Lung (tissue), 12 donors: ENCODE data around the gene STAT5B. TPM values are rescaled to one million over a fixed set of nuclear protein-coding genes. Genes with fewer than 3 reads are reported as not detected.

Experiments
- ATAC-seq: fragments of 200-7000 bp; cut with Tn5 transposase; one replicate; pipeline ENCODE4 v1.9.1; 2020; ENCODE audit warnings: moderate number of reproducible peaks; ENCODE audit not compliant: insufficient read depth, low FRiP score
- DNase-seq, 3 donors: peaks; one replicate each; pipeline ENCODE4 v3.0.0-alpha.2; 2013 to 2017
- H3K27ac ChIP-seq, 2 donors: one replicate each; pipeline ENCODE4 v1.5.1; 2013; ENCODE audit warnings: mild to moderate bottlenecking in 2 of 2, moderate library complexity in 2 of 2, control low read depth in 1 of 2, inconsistent platforms in 1 of 2, low read depth in 1 of 2, low read length in 1 of 2
- H3K27me3 ChIP-seq, 3 donors: one replicate each; pipeline ENCODE4 v1.5.1; 2013; ENCODE audit warnings: low read length in 2 of 3; ENCODE audit not compliant: control insufficient read depth in 3 of 3, insufficient read depth in 3 of 3
- H3K36me3 ChIP-seq, 4 donors: one replicate each; pipeline ENCODE4 v1.5.1; 2013; ENCODE audit warnings: low read length in 4 of 4, mild to moderate bottlenecking in 1 of 4, moderate library complexity in 1 of 4; ENCODE audit not compliant: control insufficient read depth in 4 of 4, insufficient read depth in 4 of 4
- H3K4me1 ChIP-seq, 5 donors: one replicate each; pipeline ENCODE4 v1.5.1; 2013; ENCODE audit warnings: low read length in 5 of 5, mild to moderate bottlenecking in 2 of 5, moderate library complexity in 1 of 5; ENCODE audit not compliant: control insufficient read depth in 5 of 5, insufficient read depth in 5 of 5
- H3K4me3 ChIP-seq: one replicate; pipeline ENCODE4 v1.5.1; 2013; ENCODE audit warnings: mild to moderate bottlenecking, control low read depth, moderate library complexity
- H3K9ac ChIP-seq, 2 donors: one replicate each; pipeline ENCODE4 v1.5.1; 2013; ENCODE audit warnings: low read length in 2 of 2, control low read depth in 1 of 2; ENCODE audit not compliant: insufficient read depth in 1 of 2
- H3K9me3 ChIP-seq, 4 donors: one replicate each; pipeline ENCODE4 v1.5.1; 2013; ENCODE audit warnings: low read length in 3 of 4, mild to moderate bottlenecking in 1 of 4, moderate library complexity in 1 of 4; ENCODE audit not compliant: control insufficient read depth in 4 of 4, insufficient read depth in 3 of 4
- WGBS, 2 donors: extraction: QIAGEN DNeasy Blood & Tissue Kit; methylation state at CpG; one replicate each; pipeline ENCODE4 v1.1.7; 2013; 5-methylcytosine and 5-hydroxymethylcytosine counted together
- polyA plus RNA-seq, 2 donors: library from polyadenylated mRNA; stranded (reverse); fragments of 200-250 nt; gene quantifications; one replicate each; pipeline ENCODE4 v1.2.1, GENCODE V29; 2013
- total RNA-seq, 2 donors: library from RNA; depleted of rRNA in 1 of 2; stranded (reverse); fragments of >200 nt in 1 of 2; gene quantifications; one replicate each; pipeline ENCODE4 v1.2.1, GENCODE V29; 2014 to 2021
- TF ChIP-seq, protein P1 (sequence below): IDR thresholded peaks from 2 replicates; pipeline ENCODE4 v1.5.1; 2012; ENCODE audit warnings: mild to moderate bottlenecking; ENCODE audit errors: control extremely low read depth, extremely low read depth
- donor health status: control.
- donor health status: control.
- donor health status: Bipolar disorder and iron deficiency.
- donor health status: healthy.
- donor health status: DM: yes; HTN: yes; CAD: no.

Gene STAT5B
- total and polyA plus RNA-seq, 4 donors: 23.3 to 53.6 (median 48.1) TPM

DNA sequence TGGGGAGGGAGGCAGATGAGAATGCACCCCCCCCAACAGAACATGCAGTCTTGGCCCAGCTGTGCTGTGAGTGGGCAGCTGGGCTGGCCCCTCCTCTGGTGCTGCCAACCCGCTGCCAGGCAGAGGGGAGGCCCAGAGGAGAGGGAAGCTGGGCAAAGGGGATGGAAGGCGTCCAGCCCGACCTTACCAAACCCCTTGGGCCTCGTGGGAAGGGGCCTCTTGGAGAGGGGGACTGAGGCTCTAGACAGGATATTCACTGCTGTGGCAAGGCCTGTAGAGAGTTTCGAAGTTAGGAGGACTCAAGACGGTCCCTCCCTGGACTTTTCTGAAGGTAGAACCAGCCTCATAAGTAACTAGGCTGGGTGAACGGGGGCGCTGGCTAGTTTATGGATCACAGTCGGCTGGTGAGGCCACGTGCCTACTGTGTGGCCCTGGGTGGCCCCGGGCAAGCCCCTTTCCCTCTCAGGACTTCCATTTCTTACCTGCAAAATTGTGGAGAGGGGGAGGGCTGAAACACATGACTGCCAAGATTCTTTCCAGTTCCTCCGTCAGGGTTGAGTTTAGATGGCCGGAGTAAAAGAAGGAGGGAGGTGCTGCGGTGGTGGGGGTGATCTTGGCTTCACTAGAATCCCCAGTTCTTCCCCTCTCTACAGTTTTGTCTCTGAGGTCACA lies 11.2 kb upstream of the STAT5B start:
- peak overlapping the region; percentile 80 to 90 for H3K27ac ChIP-seq
- DNase-seq (peak; percentile 26 to 46 (median 31)), ATAC-seq (no peak)
- TF ChIP-seq, protein P1, sequence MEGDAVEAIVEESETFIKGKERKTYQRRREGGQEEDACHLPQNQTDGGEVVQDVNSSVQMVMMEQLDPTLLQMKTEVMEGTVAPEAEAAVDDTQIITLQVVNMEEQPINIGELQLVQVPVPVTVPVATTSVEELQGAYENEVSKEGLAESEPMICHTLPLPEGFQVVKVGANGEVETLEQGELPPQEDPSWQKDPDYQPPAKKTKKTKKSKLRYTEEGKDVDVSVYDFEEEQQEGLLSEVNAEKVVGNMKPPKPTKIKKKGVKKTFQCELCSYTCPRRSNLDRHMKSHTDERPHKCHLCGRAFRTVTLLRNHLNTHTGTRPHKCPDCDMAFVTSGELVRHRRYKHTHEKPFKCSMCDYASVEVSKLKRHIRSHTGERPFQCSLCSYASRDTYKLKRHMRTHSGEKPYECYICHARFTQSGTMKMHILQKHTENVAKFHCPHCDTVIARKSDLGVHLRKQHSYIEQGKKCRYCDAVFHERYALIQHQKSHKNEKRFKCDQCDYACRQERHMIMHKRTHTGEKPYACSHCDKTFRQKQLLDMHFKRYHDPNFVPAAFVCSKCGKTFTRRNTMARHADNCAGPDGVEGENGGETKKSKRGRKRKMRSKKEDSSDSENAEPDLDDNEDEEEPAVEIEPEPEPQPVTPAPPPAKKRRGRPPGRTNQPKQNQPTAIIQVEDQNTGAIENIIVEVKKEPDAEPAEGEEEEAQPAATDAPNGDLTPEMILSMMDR: no peak
- H3K4me1 ChIP-seq: peaks cover 0 to 20% (median 10%) of the 10 kb centered on the region in 5 donors
- no peaks in the 10 kb centered on the region for H3K9me3 ChIP-seq
- peak overlapping the region; percentile 51 for H3K4me3 ChIP-seq
- peaks cover 0 to 3% (median 0%) of the 10 kb centered on the region in 4 donors for H3K36me3 ChIP-seq
- no peak overlapping the region for H3K9ac ChIP-seq
- peaks cover 0 to 3% (median 0%) of the 10 kb centered on the region in 3 donors for H3K27me3 ChIP-seq
- WGBS, 2 donors: 1 to 11% methylated on average over 14 of the region's 14 CpGs

DNA sequence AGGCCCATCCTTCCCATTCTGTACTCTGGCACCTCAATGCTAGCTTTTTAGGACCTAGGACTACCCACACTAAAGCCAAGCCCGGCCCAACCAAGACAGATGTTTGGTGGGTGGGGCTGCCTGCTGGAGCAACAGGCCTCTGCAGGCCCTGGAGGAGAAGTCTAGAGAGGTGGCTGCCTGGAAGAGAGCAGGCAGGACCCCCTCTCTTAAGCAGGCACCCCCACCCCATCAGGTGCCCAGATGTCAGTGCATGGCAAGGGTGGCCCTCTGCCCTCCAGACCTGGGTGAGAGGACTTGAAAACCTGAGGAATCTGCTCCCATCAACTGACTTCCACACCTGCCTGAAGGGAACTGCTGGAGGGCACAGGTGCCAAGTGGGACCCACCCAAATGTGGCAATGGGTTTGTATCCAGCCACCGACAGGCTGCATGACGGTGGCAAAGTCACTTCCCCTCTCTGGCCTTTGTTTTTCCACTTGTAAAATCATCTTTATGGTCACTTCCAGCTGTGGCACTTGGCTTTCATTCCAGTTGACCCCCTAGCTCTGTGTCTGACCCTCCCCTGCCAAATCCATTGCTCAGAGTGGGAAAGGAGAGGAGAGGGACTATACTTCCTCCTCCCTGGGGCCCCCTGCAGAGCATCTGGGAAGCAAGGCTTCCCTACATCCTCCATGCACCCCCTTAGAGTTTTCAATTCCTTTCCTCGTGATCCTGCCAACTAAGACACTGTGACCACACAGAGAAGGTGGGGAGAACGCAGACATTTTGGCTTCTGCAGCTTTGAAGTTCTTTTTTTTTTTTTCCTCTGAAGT lies 10.4 kb upstream of the STAT5B start:
- peaks cover 0 to 3% (median 0%) of the 10 kb centered on the region in 3 donors for H3K27me3 ChIP-seq
- H3K36me3 ChIP-seq: no peaks in the 10 kb centered on the region
- DNase-seq (no peak), ATAC-seq (no peak)
- H3K4me1 ChIP-seq: peaks cover 0 to 20% (median 10%) of the 10 kb centered on the region in 5 donors
- no peak overlapping the region for H3K4me3 ChIP-seq
- TF ChIP-seq, protein P1: no peak
- H3K9ac ChIP-seq: no peak overlapping the region
- no peaks in the 10 kb centered on the region for H3K9me3 ChIP-seq
- 28 to 40% methylated on average over 5 of the region's 5 CpGs for WGBS, 2 donors
- peak overlapping the region in 1 of 2 donors; percentile 44 for H3K27ac ChIP-seq

DNA sequence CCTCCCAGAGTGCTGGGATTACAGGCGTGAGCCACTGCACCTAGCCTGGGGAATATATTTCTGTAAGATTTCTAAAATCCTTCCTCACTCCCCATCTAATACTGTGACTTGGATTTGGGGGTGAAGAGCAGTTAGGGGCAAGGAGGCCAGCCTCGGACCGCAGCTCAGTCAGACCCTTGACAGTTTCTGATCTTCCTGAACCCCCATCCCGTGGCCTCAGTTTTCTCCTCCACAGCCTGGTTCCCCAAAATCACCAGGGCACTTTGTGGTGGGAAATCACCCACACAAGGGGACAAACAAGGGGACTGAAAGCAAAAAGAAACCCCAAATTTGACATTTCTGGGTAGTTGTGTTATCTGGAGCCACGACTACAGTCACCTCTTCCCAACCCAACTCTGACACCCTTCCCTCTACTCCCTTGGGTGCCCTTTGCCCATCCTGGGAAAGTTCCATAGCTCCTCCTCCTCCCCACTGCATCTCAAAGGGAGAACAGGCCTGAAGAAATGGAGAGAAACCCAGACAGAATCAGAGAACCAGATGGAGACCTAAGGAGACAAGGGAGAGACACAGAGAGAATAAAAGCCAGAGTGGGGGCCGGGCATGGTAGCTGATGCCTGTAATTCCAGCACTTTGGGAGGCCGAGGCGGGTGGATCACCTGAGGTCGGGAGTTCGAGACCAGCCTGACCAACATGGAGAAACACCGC lies 9.3 kb upstream of the STAT5B start:
- no peak overlapping the region for H3K4me3 ChIP-seq
- TF ChIP-seq, protein P1: no peak
- no peak overlapping the region for H3K27ac ChIP-seq
- H3K27me3 ChIP-seq: peaks cover 0 to 3% (median 0%) of the 10 kb centered on the region in 3 donors
- ATAC-seq (no peak), DNase-seq (no peak)
- 94 to 96% methylated on average over 9 to 11 of the region's 11 CpGs for WGBS, 2 donors
- H3K36me3 ChIP-seq: no peaks in the 10 kb centered on the region
- peaks cover 0 to 20% (median 10%) of the 10 kb centered on the region in 5 donors for H3K4me1 ChIP-seq
- H3K9ac ChIP-seq: no peak overlapping the region
- no peaks in the 10 kb centered on the region for H3K9me3 ChIP-seq
